Hematopoietic multipotent progenitor cell treated with erythropoietin and hydrocortisone succinate and interleukin-3 and kit ligand, for 15 days (in vitro differentiated cells): ENCODE measurements around the gene TNFRSF17.
"Not testable (repeated sequence)": the region's sequence is repeated elsewhere in the genome, so short reads cannot be mapped to it uniquely, and the experiment has no call there.

Source experiments
- DNase-seq: peaks from one replicate; pipeline ENCODE4 v3.0.0-alpha.2; 2015; ENCODE audit warnings: low spot score

Gene TNFRSF17

DNA sequence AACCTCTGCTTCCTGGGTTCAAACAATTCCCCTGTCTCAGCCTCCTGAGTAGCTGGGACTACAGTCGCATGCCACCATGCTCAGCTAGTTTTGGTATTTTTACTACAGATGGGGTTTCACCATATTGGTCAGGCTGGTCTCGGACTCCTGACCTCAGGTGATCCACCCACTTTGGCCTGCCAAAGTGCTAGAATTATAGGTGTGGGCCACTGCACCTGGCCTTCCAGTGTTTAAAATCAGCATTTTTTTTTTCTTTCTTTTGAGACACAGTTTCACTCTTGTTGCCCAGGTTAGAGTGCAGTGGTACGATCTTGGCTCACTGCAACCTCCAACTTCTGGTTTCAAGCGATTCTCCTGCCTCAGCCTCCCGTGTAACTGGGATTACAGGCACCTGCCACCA lies 5.3 kb downstream of the TNFRSF17 start:
- not testable (repeated sequence) for DNase-seq

DNA sequence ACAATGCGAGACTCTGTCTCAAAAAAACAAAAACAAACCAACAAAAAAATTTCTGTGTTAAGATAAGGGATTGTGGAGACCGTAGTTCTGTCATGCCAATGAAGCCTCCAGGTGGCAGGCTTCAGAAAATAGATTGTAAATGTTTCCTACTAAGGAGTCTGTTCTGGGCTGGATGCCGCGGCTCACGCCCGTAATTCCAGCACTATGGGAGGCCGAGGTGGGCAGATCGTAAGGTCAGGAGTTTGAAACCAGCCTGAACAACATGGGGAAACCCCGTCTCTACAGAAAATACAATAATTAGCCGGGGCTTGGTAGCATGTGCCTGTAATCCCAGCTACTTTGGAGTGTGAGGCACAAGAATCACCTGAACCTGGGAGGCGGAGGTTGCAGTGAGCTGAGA lies 7.1 kb downstream of the TNFRSF17 start:
- DNase-seq: no peak

DNA sequence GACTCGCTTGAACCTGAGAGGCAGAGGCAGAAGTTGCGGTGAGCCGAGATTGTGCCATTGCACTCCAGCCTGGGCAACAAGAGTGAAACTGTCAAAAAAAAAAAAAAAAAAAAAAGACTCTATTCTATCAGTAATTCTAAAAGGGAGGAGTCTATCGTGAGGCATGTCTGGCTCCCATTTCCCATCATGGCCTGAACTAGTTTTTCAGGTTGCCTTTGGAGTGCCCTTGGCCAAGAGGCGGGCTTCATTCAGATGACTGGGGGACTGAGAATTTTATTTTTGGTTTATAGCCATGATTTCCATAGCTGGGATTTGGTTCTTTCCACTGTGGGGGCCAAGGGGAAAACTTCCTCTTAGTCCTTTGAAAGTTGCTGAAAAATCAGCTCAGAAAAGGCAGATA lies 8.1 kb downstream of the TNFRSF17 start:
- DNase-seq: no peak

DNA sequence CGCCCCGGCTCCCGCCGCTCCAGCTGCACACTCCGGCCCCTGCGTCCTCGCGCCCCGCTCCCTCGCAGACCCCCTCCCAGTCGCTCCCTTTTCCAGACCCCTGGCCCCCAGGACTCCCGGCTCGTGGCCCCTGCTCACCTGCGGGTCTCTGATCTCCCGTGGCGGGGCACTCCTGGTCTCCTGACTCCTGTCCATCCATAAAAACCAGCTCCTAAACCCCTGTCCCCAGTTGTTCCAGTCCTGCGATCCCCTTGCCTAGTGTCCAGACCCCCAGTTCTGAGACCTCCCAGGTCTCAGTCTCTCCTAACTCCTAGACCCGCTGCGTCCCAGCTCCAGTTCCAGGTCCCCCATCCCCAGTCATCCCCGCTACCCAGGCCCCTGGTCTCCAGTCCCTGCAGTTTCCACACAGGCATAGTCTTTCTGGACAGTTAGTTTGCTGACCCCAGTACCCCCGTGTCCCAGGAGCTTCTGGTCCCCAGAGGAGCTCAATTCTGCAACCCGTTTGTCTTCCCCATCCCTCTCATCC lies 11.9 kb downstream of the TNFRSF17 start:
- no peak for DNase-seq

DNA sequence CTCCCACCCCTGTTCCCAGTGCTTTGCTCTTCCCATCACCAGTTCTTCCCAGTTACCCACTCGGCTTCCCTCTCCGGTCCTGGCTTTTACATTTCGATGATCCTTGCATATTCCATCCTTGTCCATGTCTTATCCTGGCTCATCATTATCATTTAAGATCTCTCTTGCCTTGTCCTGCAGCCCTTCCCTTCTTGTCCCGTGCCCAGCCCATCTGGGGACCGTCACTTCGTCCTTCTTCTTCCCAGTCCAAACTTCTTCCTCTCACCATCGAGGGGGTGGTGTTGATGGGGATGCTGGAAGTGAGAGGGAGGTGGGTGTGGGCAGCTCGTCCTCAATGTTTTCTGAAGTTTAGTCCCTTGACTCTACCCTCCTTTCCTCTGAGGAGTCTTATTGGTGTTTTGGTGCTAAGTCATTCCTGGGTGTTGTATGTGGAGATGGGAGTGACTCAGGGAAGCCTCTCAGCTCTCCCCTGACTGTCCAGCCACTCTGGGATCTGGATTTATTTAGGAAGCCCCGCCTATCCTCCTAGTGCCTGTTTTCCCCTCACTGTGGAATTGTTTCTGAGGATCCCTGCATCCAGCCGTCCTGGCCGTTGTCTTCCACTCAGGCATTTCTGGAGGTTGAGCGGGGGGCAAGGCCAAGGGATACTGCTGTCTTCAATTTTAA lies 12.5 kb downstream of the TNFRSF17 start:
- peak; percentile 22 for DNase-seq

DNA sequence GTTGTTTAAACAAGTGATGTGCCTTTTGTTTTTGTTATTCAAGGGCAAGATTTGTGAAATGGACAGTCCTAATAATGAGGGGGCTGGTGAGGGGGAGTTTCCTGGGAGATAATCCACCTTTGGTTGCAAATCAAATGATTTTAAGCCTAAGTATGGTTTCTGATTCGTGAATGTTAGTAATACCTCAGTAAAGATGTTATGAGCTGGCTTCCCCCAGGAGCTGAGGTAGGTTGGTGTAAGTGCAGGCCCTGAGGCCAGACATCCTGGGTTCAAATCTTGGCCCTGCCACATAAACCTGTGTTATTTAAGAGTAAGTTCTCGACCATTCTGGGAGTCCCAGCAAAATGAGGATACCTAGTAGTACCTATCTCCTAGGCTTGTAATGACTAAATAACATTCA lies 13.1 kb downstream of the TNFRSF17 start:
- DNase-seq: no peak

DNA sequence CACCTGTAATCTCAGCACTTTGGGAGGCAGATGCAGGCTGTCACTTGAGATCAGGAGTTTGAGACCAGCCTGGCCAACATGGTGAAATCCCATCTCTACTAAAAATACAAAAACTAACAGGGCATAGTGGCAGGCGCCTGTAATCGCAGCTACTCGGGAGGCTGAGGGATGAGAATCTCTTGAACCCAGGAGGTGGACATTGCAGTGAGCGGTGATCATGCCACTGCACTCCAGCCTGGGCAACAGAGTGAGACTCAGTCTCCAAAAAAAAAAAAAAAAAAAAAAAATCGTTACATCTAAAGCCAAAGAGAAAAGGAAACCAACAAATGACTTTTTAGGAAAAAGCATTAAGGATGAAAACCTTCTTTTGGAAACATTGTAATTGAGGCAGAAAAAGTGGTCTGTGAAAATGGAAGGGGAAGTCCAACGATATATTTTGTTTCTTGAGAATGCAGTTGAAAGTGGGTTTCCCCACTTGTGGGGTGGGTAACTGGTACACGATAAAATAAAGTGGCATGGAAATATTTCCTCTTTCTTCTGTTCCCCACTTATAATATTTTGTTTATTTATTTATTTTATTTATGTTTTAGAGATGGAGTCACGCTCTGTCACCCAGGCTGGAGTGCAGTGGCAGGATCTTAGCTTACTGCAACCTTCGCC lies 14.1 kb downstream of the TNFRSF17 start:
- DNase-seq: no peak

DNA sequence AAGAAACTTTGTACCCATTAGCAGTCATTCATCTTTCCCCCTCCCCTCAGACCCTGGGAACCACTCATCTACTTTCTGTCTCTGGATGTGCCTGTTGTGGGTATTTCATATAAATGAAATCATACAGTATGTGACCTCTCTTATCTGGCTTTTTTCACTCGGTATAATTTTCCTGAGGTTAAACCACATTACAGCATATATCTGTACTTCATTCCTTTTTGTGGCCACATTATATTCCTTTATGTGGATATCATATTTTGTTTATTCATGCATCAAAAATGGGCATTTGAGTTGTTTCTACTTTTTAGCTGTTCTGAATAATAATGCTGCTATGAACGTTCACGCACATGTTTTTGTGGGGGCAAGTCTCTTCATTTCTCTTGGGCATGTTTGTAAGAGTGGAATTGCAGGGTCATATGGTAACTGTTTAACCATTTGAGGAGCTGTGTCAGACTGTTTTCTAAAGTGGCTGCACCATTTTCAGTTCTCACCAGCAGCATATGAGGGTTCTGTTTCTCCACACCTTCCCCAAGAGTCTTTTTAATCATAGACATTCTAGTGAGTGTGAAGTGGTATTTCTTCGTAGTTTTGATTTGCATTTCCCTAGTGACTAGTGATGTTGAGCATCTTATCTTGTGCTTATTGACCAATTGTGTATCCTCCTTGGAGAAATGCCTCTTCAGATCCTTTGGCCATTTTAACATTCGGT lies 15.3 kb downstream of the TNFRSF17 start:
- no peak for DNase-seq

DNA sequence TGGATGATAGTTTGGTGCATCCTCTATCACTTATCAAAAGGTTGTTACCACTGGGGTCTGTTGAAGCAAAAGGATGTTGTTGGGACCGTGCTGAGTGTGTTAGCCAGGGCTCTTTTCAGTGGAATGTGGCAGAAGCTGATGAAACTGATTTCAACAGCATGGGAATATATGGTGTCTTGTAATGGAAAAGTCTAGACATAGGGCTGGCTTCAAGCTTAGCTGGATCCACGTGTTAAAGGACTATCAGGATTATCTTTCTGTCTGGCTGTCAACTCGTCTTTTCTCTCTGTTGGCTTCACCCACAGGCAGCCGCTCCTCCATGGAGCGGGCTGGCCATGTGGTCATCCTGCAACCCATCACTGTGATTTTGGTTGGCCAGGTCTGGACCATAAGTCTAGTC lies 20.2 kb downstream of the TNFRSF17 start:
- DNase-seq: no peak

DNA sequence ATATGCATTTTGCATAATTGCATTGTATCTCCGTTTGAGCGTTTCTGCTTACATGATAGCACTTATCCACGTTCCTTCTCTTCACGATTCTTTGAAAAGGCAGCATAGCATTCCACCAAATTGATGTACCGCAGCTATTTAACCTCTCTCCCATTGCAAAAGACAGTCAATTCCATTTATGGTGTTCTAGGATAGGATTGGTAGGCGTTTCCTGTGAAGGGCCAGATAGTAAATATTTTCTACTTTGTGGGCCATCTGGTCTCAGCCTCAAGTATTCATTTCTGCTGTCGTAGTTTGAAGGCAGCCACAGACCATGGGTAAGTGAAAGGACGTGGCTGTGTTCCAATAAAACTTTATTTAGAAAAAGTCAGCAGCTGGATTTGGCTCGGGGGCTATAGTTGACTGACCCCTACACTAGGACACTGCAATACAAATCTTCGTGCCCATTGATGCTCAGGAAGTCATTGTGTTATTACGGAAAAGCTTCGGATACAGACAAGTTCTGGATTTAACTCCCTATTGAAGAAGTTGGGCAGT lies 21.6 kb downstream of the TNFRSF17 start:
- DNase-seq: no peak

DNA sequence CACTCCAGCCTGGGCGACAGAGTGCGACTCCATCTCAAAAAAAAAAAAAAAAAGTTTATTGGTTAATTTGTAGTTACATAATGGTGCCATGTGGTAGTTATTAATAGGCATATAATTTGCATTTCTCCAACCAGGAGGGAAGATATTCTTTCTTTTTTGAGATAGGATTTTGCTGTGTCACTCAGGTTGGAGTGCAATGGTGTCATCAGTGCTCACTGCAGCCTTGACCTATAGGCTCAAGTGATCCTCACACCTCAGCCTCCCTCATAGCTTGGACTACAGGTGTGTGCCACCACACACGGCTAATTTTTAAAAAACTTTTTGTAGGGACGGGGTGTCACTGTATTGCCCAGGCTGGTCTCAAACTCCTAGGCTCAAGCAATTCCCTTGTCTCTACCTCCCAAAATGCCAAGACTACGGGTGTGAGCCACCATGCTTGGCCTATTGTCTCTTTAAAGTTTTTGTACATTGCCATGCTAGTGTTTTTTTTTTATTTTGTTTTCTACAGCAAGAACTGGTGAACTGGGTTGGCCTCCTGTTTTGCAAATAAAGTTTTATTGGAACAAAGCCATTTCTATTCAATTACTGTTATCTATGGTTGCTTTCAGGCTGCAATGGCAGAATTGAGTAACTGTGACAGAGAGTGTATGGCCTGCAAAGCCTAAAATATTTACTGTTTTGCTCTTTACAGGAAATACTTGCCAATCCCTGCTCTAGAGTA lies 23.4 kb downstream of the TNFRSF17 start:
- DNase-seq: no peak

DNA sequence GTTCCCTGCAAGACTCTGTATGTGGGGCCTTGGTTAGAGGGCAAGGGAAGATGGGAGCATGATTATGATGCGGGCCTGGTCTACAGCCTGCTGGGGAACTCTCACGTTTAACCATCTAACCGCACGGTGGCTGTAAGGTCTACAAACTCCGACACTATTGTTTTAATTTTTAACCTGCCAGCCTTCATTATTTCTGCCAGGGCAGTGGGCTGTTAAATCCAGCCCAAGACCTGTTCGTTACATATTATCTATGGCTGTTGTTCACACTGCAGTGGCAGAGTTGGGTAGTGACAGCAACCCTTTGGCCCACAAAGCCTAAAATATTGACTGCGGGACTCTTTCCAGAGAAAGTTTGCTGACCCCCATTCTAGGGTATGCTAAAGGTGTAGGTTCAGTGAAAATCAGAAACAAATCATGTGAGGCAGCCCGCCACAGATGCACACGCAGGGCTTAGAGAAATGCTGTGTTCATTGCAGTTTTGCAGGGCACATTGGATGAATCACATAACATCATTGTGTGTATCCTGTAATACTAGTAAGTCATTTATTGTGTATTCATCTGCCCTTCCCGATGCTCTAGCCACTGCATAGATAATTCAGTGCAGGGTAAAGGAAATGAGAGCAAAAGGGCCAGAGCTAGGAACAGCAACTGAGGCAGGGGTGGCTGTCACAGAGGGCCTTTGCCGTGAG lies 25.8 kb downstream of the TNFRSF17 start:
- DNase-seq: no peak

DNA sequence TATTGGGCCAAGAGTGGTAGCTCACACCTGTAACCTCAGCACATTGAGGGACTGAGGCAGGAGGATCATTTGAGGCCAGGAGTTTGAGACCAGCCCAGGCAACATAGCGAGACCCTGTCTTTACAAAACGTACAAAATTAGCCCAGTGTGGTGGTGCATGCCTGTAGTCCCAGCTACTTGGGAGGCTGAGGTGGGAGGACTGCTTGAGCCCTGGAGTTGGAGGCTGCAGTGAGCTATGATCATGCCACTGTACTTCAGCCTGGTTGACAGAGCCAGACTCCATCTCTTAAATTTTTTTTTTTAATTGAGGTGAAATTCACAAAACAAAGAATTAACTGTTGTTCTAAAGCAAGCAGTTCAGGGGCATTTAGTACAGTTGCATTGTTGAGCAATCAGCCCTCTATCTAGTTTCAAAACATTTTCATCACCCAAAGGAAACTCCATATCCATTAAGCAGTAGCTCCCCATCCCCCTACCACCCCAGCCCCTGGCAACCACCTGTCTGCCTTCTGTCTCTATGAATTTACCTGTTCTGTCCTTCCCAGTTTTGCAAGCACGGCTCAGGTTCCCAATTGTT lies 27.1 kb downstream of the TNFRSF17 start:
- DNase-seq: no peak

DNA sequence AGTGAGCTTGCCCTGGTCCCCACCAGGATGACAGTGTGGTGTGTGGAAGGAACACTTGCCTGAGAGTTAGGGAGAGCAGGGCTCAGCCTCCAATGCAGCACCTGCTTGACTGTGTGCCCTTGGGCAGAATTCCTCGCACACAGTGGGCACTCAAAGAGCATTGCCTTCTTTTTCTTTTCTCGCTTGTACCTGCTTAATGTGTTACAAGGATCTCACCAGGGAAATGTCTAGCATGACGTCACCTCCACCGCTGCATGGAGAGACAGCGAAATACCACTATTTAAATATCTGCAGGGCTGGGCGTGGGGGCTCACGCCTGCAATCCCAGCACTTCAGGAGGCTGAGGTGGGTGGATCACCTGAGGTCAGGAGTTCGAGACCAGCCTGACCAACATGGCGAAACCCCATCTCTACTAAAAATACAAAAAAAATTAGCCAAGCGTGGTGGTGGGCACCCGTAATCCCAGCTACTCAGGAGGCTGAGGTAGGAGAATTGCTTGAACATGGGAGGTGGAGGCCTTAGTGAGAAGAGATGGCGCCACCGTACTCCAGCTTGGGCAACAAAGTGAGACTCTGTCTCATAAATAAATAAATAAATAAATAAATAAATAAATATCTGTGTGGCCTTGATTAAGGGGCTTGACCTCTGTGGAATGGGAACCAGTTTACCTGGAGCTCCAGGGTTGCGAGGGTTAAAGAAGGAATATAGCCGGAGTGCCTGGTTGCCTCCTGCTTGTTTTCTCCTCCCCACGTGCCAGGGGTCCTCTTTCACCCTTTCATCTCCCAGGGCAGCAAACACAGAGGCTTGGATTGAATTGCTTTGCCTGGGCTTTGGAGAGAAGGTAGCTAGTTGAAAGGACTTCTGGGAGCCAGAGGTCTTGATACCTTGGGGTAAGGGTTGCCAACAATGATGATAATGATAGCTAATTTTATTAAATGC lies 27.8 kb downstream of the TNFRSF17 start:
- DNase-seq: no peak

DNA sequence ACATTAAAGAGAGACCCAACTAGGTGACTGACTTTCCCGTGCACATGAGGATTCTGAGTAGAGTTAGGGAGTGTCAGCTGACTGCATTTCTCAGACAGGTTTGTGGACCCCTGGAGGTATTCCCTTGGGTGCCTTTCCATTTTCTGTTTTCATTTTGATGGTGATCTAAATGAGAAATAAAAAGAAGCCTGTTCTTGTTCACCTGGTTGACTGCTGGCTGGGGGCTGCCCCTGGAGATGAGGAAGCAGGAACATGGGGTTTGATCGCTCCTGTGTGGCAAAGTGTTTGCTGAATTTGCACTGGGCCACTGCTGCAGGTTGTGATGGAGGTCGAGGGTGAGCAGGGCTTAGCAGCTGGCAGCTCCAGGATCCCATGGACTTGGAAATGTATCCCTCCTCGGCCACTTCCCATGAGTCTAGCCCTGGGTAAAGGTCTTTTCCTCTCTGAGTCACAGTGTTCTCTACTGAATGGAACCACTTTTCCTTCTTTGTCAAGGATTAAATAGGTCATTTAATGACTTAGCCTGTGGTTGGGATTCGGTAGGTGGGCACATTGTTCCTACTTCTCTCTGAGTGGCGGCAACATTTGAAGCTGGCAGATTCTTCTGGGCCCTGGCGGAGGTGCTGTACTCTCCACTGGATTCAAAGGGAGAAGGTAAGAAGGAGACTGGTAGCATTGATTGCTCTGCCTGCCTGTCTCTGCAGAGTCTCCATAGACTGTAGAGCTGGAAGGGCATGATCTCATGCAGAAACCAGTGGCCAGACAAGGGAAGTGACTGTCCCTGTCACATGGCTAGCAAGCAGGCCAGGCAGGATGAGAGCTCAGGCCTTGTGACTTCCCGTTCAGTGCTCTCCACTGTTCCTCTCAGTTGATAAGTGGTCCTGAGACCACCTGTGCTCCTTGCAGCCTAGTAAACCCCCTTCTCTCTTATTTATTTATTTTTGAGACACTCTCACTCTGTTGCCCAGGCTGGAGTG lies 29.4 kb downstream of the TNFRSF17 start:
- DNase-seq: no peak

DNA sequence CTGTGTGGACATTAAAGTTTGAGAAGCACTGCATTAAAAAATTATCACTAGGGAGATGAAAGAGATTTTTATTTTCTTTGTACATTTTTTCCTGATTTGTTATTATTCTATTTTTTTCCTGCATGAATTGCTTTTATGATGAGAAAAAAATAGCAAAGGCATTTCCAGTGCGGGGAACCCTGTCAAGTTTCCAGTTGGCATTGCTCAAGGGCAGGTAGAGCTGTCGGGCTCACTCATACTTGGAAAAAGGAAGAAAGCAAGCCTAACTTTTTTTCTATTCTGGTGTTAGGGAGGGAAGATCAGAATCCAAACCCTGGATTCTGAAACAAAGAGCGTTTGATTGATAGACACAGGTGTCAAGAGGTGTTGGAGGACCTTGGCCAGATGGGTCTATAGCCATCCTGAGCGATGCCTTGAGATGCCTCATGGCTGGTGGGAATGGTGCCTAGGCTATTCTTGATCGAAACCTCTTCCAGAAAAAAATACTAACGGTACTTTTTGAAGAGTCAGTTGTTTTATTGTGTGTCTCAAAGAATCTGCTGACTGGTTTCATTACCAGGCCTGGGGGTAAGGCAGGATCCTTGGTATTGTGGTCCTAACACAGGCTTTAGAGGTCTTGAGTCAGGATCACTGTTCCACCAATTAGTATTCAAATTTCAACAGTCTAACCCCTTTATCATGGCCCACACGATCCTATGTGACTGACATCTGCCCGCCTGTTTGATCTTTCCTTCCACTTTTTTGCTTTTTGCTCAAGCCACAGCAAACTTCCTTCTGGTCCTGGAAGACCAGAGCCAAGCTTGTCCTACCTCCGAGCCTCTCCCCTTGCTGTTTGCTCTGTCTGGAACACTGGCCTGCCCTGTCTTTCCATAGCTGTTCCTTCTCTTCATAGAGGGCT lies 31.7 kb downstream of the TNFRSF17 start:
- no peak for DNase-seq

DNA sequence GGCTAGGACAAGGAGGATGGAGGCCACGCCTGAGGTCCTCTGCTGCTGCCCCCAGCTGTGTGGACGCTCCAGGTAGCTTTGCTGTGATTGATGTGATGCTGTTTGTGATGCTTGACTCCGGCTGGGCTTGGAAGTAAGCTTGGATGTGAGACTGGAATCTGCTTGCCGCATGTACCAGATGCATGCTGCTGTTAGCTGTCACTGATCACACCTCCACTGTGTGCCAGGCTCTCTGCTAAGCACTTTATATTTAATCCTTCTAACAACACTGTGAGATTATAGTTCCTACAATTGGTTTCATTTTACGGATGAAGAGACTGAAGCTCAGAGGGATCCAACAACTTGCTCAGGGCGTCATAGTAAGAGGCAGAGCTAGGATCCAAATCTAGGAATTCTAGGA lies 35.0 kb downstream of the TNFRSF17 start:
- no peak for DNase-seq
